ENCODE measurements around the gene ZNF710. TPM values are rescaled to one million over a fixed set of nuclear protein-coding genes. Genes with fewer than 3 reads are reported as not detected.

The ZNF710 gene
- total and polyA plus RNA-seq, 2 of the 8 experiments (the other 6 are each of a cell fraction or from before 2014, with no cell fraction given), result 10.5 to 24.0 TPM

GRCh38 chr15:90058308-90058707 is 57.2 kb downstream of the ZNF710 start:
- Histone ChIP-seq H3K27ac (ENCODE audit: low read depth, low read length) (no peak overlapping the region), H3K9me3 (ENCODE audit: insufficient read depth in 2 of 2, low read depth in 1 of 2, low read length in 1 of 2) (no peaks in the 10 kb centered on the region; a peak in 1 of 4 replicates), H3K79me2 (ENCODE audit: control insufficient read depth in 1 of 2, insufficient read depth in 2 of 2, low read length in 2 of 2) (0 out of 4 replicates have a peak, but pooled peaks cover 0 to 2% of the 10 kb centered on the region in 2 experiments), H2BK12ac (ENCODE audit: low read depth, low read length) (no peak overlapping the region), H3K23me2 (ENCODE audit: low read depth, low read length) (no peaks in the 10 kb centered on the region), H4K20me1 (replicated peaks in 1 of 2; ENCODE audit: control insufficient read depth in 1 of 2, insufficient read depth in 2 of 2, low read length in 2 of 2) (no peaks in the 10 kb centered on the region), H3K18ac (ENCODE audit: extremely low read depth, low read length) (no peak overlapping the region), H3K36me3 (ENCODE audit: control insufficient read depth in 2 of 4, insufficient read depth in 4 of 4, low read length in 3 of 4) (no peaks in the 10 kb centered on the region), H4K5ac (ENCODE audit: insufficient read length, low read depth, low read length) (no peak overlapping the region), H3K79me1 (ENCODE audit: low read depth, low read length) (peaks cover 17% of the 10 kb centered on the region), H3K9ac (replicated peaks in 1 of 4; ENCODE audit: extremely low read depth in 1 of 4, low read depth in 3 of 4, low read length in 3 of 4) (no peak overlapping the region), H3K4me3 (ENCODE audit: extremely low read depth in 1 of 4, insufficient read depth in 2 of 4, low read depth in 3 of 4, low read length in 4 of 4) (no peak overlapping the region), H2BK20ac (ENCODE audit: low read length) (no peak overlapping the region), H3K4ac (replicated peaks; ENCODE audit: insufficient read length, low read depth, low read length) (no peak overlapping the region), H2AFZ (ENCODE audit: low read length) (no peak overlapping the region), H2AK5ac (ENCODE audit: low read depth, low read length) (no peak overlapping the region), H3K4me1 (replicated peaks in 1 of 4; ENCODE audit: control insufficient read depth in 3 of 4, insufficient read depth in 4 of 4, low read length in 3 of 4) (peaks cover 8 to 48% (median 27%) of the 10 kb centered on the region in 4 experiments), H2BK120ac (replicated peaks; ENCODE audit: low read depth, low read length) (no peak overlapping the region), H4K8ac (ENCODE audit: extremely low read depth, insufficient read depth, low read length) (no peak overlapping the region), H3K56ac (replicated peaks; ENCODE audit: insufficient read length, low read depth, low read length) (no peak overlapping the region), H4K91ac (replicated peaks; ENCODE audit: insufficient read length, low read length) (no peak overlapping the region), H3K27me3 (replicated peaks in 1 of 4; ENCODE audit: control insufficient read depth in 3 of 4, extremely low read depth in 1 of 4, insufficient read depth in 3 of 4, low read length in 3 of 4) (no peaks in the 10 kb centered on the region), H3K4me2 (ENCODE audit: insufficient read depth in 1 of 2, low read depth in 2 of 2, low read length in 2 of 2) (no peak overlapping the region), H2BK5ac (ENCODE audit: low read depth, low read length) (no peak overlapping the region), H3K23ac (ENCODE audit: insufficient read length) (no peak overlapping the region), H2BK15ac (ENCODE audit: low read length) (no peak overlapping the region), H3K14ac (ENCODE audit: insufficient read length) (no peak overlapping the region)
- 90% methylated on average over 4 of the region's 4 CpGs; no CpG with 5 or more reads in 1 of the 2 experiments for WGBS, 2 experiments (ENCODE audit: extremely low coverage in 1 of 2, insufficient coverage in 1 of 2, insufficient read length in 1 of 2, insufficient replicate concordance in 2 of 2, low coverage in 1 of 2, low lambda C conversion rate in 2 of 2, missing lambda C conversion rate in 1 of 2)
- POLR2A ChIA-PET (ENCODE audit: partially characterized antibody), result interaction anchor here (0.5 kb wide), 1 partner anchor 8 kb away, joined by 3 read pairs; no protein-coding TSS in a partner anchor
- TF ChIP-seq YY1 (IDR thresholded peaks at IDR 0.05; ENCODE audit: low read depth, low read length), result no peak
- TF ChIP-seq CREB1 (IDR thresholded peaks at IDR 0.05), result no peak
- no peak for TF ChIP-seq EGR1 (IDR thresholded peaks at IDR 0.05; ENCODE audit: borderline replicate concordance, low read depth, low read length)
- TF ChIP-seq ATF3 (IDR thresholded peaks at IDR 0.05; ENCODE audit: insufficient read depth, low read depth, low read length), result no peak
- TF ChIP-seq RFX5 (IDR thresholded peaks at IDR 0.05; ENCODE audit: borderline replicate concordance, low read depth, low read length), result no peak
- no peak for TF ChIP-seq SRF (IDR thresholded peaks at IDR 0.05; ENCODE audit: low read depth, low read length)
- TF ChIP-seq CHD2 (IDR thresholded peaks at IDR 0.05; ENCODE audit: low read length), result no peak
- no peak for TF ChIP-seq TAF1 (IDR thresholded peaks at IDR 0.05; ENCODE audit: low read depth, low read length)
- TF ChIP-seq KDM1A (IDR thresholded peaks at IDR 0.05; ENCODE audit: borderline replicate concordance, low read length), result no peak
- TF ChIP-seq SP2 (IDR thresholded peaks at IDR 0.05; ENCODE audit: low read length), result no peak
- TF ChIP-seq USF2 (IDR thresholded peaks at IDR 0.05; ENCODE audit: low read length), result no peak
- no peak for TF ChIP-seq BACH1 (IDR thresholded peaks at IDR 0.05; ENCODE audit: low read length)
- CTCF ChIA-PET (ENCODE audit: partially characterized antibody), result interaction anchor here (1.2 kb wide), 1 partner anchor 163 kb away, joined by 3 read pairs; no protein-coding TSS in a partner anchor
- FAIRE-seq (no peak), DNase-seq (ENCODE audit: low read depth in 1 of 2, low spot score in 2 of 2) (no peak)

Measured in H1 (cell line).